ENCODE data around the gene ARX. TPM values are rescaled to one million over a fixed set of nuclear protein-coding genes. Genes with fewer than 3 reads are reported as not detected.

The ARX gene
- total and polyA plus RNA-seq, 4 donors: 0.26 to 1.6 (median 0.61) TPM; not detected in 1

DNA sequence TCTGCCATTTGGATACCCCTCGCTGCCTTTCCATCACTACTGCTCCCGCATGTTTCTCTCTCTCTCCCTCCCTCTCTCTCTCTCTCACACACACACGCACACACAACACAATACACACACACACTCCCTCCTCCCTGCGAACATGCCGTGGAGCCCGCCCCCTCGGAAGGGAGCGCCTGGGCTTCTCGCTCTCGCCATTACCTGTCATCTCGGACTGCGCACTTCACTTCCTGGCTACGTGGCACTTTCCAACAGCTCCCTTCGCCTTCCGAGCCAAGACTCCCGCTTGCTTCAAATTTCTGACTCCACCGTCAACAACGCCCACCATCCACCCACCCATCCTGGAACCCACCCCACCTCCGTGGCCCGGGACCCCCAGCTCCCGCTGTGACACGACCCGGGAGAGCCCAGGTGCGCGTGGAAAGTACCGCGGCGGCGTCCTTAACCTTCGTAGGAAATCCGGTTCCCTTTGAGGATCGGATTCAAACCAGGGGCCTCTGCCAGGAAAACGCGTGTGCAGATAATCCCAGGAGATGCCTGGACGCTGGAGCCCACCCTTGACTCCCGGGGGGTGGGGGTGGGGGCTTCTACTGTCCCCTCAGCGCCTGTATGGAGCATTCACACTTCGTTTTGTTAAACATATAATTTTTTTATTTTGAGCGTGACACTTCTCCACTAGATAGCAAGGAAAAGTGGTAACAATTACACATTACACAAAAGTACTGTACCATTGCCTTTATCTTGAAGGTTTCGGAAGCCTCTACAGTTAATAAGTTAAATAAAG, 12.5 kb downstream of the ARX start:
- WGBS (ENCODE audit: insufficient coverage): 18% methylated on average over 24 of the region's 40 CpGs
- peak in 1 of 6 donors; percentile 43 for DNase-seq (ENCODE audit: low read depth in 4 of 6, low spot score in 6 of 6)

GRCh38 chrX:25002661-25003020, 13.1 kb downstream of the ARX start:
- no peaks in the 10 kb centered on the region for H3K9me3 ChIP-seq (ENCODE audit: control insufficient read depth, insufficient read depth, low read length)
- no peaks in the 10 kb centered on the region for H3K36me3 ChIP-seq (ENCODE audit: control insufficient read depth, insufficient read depth, low read length)
- H3K4me1 ChIP-seq (ENCODE audit: control insufficient read depth, insufficient read depth, low read length): peaks cover 25% of the 10 kb centered on the region
- no peak overlapping the region for H3K27ac ChIP-seq (ENCODE audit: low read depth, low read length)
- peak in 1 of 6 donors; percentile 34 for DNase-seq (ENCODE audit: low read depth in 4 of 6, low spot score in 6 of 6)
- no peak overlapping the region for H3K4me3 ChIP-seq (ENCODE audit: low read depth, low read length)
- peaks cover 76% of the 10 kb centered on the region for H3K27me3 ChIP-seq (ENCODE audit: control insufficient read depth, insufficient read depth, low read length)
- WGBS (ENCODE audit: insufficient coverage): 13% methylated on average over 27 of the region's 33 CpGs

More for the DNA sequence above, 12.5 kb downstream of the ARX start:
- Histone ChIP-seq H3K27ac (ENCODE audit: low read depth, low read length) (no peak overlapping the region), H3K27me3 (ENCODE audit: control insufficient read depth, insufficient read depth, low read length) (peaks cover 80% of the 10 kb centered on the region), H3K4me1 (ENCODE audit: control insufficient read depth, insufficient read depth, low read length) (peaks cover 25% of the 10 kb centered on the region), H3K4me3 (ENCODE audit: low read depth, low read length) (no peak overlapping the region), H3K9me3 (ENCODE audit: control insufficient read depth, insufficient read depth, low read length) (no peaks in the 10 kb centered on the region), H3K36me3 (ENCODE audit: control insufficient read depth, insufficient read depth, low read length) (no peaks in the 10 kb centered on the region)

- Histone ChIP-seq H3K27ac (ENCODE audit: low read depth, low read length) (no peak overlapping the region), H3K4me3 (ENCODE audit: low read depth, low read length) (no peak overlapping the region), H3K9me3 (ENCODE audit: control insufficient read depth, insufficient read depth, low read length) (no peaks in the 10 kb centered on the region), H3K27me3 (ENCODE audit: control insufficient read depth, insufficient read depth, low read length) (peaks cover 72% of the 10 kb centered on the region), H3K4me1 (ENCODE audit: control insufficient read depth, insufficient read depth, low read length) (peaks cover 25% of the 10 kb centered on the region), H3K36me3 (ENCODE audit: control insufficient read depth, insufficient read depth, low read length) (no peaks in the 10 kb centered on the region)
- DNase-seq (ENCODE audit: low read depth in 4 of 6, low spot score in 6 of 6): peak in 1 of 6 donors; percentile 33
- WGBS (ENCODE audit: insufficient coverage): 18% methylated on average over 58 of the region's 65 CpGs
These were observed 13.7 kb downstream of the ARX start for GRCh38 chrX:25001808-25002660.

- peaks cover 59% of the 10 kb centered on the region for H3K27me3 ChIP-seq (ENCODE audit: control insufficient read depth, insufficient read depth, low read length)
- no peaks in the 10 kb centered on the region for H3K36me3 ChIP-seq (ENCODE audit: control insufficient read depth, insufficient read depth, low read length)
- peak in 1 of 6 donors; percentile 46 for DNase-seq (ENCODE audit: low read depth in 4 of 6, low spot score in 6 of 6)
- no peak overlapping the region for H3K27ac ChIP-seq (ENCODE audit: low read depth, low read length)
- 68% methylated on average over 4 of the region's 8 CpGs for WGBS (ENCODE audit: insufficient coverage)
- H3K4me3 ChIP-seq (ENCODE audit: low read depth, low read length): no peak overlapping the region
- no peaks in the 10 kb centered on the region for H3K9me3 ChIP-seq (ENCODE audit: control insufficient read depth, insufficient read depth, low read length)
- peaks cover 14% of the 10 kb centered on the region for H3K4me1 ChIP-seq (ENCODE audit: control insufficient read depth, insufficient read depth, low read length)
These were observed 16.3 kb downstream of the ARX start for GRCh38 chrX:24999511-24999910.

GRCh38 chrX:24996096-24996709, 19.6 kb downstream of the ARX start:
- H3K36me3 ChIP-seq (ENCODE audit: control insufficient read depth, insufficient read depth, low read length): no peaks in the 10 kb centered on the region
- no peaks in the 10 kb centered on the region for H3K4me1 ChIP-seq (ENCODE audit: control insufficient read depth, insufficient read depth, low read length)
- WGBS (ENCODE audit: insufficient coverage): no CpG with 5 or more reads among the region's 5 CpGs
- no peak overlapping the region for H3K27ac ChIP-seq (ENCODE audit: low read depth, low read length)
- peaks cover 42% of the 10 kb centered on the region for H3K27me3 ChIP-seq (ENCODE audit: control insufficient read depth, insufficient read depth, low read length)
- H3K4me3 ChIP-seq (ENCODE audit: low read depth, low read length): no peak overlapping the region
- no peak for DNase-seq (ENCODE audit: low read depth in 4 of 6, low spot score in 6 of 6)
- no peaks in the 10 kb centered on the region for H3K9me3 ChIP-seq (ENCODE audit: control insufficient read depth, insufficient read depth, low read length)

DNA sequence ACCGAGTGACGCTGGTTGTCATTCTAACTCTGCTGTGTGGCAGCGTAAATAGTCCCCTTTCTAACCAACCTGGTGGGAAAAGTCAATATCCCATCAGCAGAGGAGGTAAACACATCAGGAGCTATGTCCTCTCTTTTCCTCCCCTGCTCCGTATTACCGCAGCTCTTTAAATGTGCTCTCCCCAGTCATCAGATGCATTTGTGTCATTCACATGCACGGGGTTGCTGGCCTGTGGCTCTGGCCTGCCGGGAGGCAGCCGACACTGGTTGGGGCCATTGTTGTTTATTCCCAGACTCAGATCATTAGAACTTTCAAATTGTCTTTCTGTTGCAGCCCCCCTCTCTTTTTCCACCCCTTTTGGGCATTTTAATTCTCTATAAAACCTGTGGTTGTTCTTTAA, 21.9 kb downstream of the ARX start:
- no peak for DNase-seq (ENCODE audit: low read depth in 4 of 6, low spot score in 6 of 6)
- Histone ChIP-seq H3K4me3 (ENCODE audit: low read depth, low read length) (no peak overlapping the region), H3K27ac (ENCODE audit: low read depth, low read length) (no peak overlapping the region), H3K27me3 (ENCODE audit: control insufficient read depth, insufficient read depth, low read length) (peaks cover 29% of the 10 kb centered on the region), H3K9me3 (ENCODE audit: control insufficient read depth, insufficient read depth, low read length) (no peaks in the 10 kb centered on the region), H3K36me3 (ENCODE audit: control insufficient read depth, insufficient read depth, low read length) (no peaks in the 10 kb centered on the region), H3K4me1 (ENCODE audit: control insufficient read depth, insufficient read depth, low read length) (no peaks in the 10 kb centered on the region)
- WGBS (ENCODE audit: insufficient coverage): 52% methylated on average over 8 of the region's 8 CpGs

- Histone ChIP-seq H3K9me3 (ENCODE audit: control insufficient read depth, insufficient read depth, low read length) (no peaks in the 10 kb centered on the region), H3K4me1 (ENCODE audit: control insufficient read depth, insufficient read depth, low read length) (no peaks in the 10 kb centered on the region), H3K27ac (ENCODE audit: low read depth, low read length) (no peak overlapping the region), H3K4me3 (ENCODE audit: low read depth, low read length) (no peak overlapping the region), H3K36me3 (ENCODE audit: control insufficient read depth, insufficient read depth, low read length) (no peaks in the 10 kb centered on the region), H3K27me3 (ENCODE audit: control insufficient read depth, insufficient read depth, low read length) (peaks cover 23% of the 10 kb centered on the region)
- WGBS (ENCODE audit: insufficient coverage): 30% methylated on average over 4 of the region's 8 CpGs
- peak in 2 of 6 donors; percentile 71 to 83 for DNase-seq (ENCODE audit: low read depth in 4 of 6, low spot score in 6 of 6)
These were observed 25.2 kb downstream of the ARX start for GRCh38 chrX:24990535-24990934.

DNA sequence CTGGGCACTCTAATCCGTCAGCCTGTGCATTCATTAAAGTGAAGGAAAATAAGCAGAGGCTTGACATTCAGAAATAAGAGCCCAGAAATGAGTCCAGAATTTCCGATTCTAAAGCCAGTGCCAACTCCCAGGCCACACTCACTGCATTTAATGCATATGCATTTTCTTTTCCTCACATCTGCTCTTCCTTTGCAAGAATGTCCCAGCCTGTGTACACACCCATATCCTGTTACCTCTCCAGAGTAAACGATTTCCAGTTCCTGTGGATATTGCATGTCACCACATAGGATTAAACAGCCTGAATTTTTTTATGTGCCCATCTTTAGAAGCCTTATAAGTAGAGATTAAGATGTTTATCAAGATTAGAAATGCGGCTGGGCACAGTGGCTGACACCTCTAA, 27.5 kb downstream of the ARX start:
- no peak overlapping the region for H3K4me3 ChIP-seq (ENCODE audit: low read depth, low read length)
- no peaks in the 10 kb centered on the region for H3K4me1 ChIP-seq (ENCODE audit: control insufficient read depth, insufficient read depth, low read length)
- H3K9me3 ChIP-seq (ENCODE audit: control insufficient read depth, insufficient read depth, low read length): no peaks in the 10 kb centered on the region
- peaks cover 8% of the 10 kb centered on the region for H3K27me3 ChIP-seq (ENCODE audit: control insufficient read depth, insufficient read depth, low read length)
- H3K27ac ChIP-seq (ENCODE audit: low read depth, low read length): no peak overlapping the region
- WGBS (ENCODE audit: insufficient coverage): 58% methylated on average over 2 of the region's 4 CpGs
- no peak for DNase-seq (ENCODE audit: low read depth in 4 of 6, low spot score in 6 of 6)
- H3K36me3 ChIP-seq (ENCODE audit: control insufficient read depth, insufficient read depth, low read length): no peaks in the 10 kb centered on the region

GRCh38 chrX:24987731-24988130, 28.0 kb downstream of the ARX start:
- H3K4me3 ChIP-seq (ENCODE audit: low read depth, low read length): no peak overlapping the region
- no peak overlapping the region for H3K27ac ChIP-seq (ENCODE audit: low read depth, low read length)
- no peak for DNase-seq (ENCODE audit: low read depth in 4 of 6, low spot score in 6 of 6)
- peaks cover 5% of the 10 kb centered on the region for H3K27me3 ChIP-seq (ENCODE audit: control insufficient read depth, insufficient read depth, low read length)
- no peaks in the 10 kb centered on the region for H3K36me3 ChIP-seq (ENCODE audit: control insufficient read depth, insufficient read depth, low read length)
- no CpG with 5 or more reads among the region's 4 CpGs for WGBS (ENCODE audit: insufficient coverage)
- H3K9me3 ChIP-seq (ENCODE audit: control insufficient read depth, insufficient read depth, low read length): no peaks in the 10 kb centered on the region
- H3K4me1 ChIP-seq (ENCODE audit: control insufficient read depth, insufficient read depth, low read length): no peaks in the 10 kb centered on the region
